HG03039 (cell line): ENCODE results near the gene CASP14.
"Not testable (repeated sequence)": the region's sequence is repeated elsewhere in the genome, so short reads cannot be mapped to it uniquely, and the experiment has no call there.

Experiments
- ATAC-seq: cut with Tn5 transposase; IDR thresholded peaks from one replicate; pipeline ENCODE4 v1.9.1; 2021; ENCODE audit warnings: mild to moderate bottlenecking, moderate library complexity; ENCODE audit not compliant: unreplicated experiment

CASP14 gene

GRCh38 chr19:15070386-15070785 is 21.1 kb downstream of the CASP14 start:
- ATAC-seq = not testable (repeated sequence)

GRCh38 chr19:15072930-15073647 is 23.8 kb downstream of the CASP14 start:
- ATAC-seq = no peak

- ATAC-seq = no peak
Measured at GRCh38 chr19:15074371-15074770, 25.1 kb downstream of the CASP14 start.

- no peak for ATAC-seq
Measured at GRCh38 chr19:15075806-15076205, 26.5 kb downstream of the CASP14 start.

GRCh38 chr19:15080002-15080401 is 30.7 kb downstream of the CASP14 start:
- ATAC-seq = not testable (repeated sequence)

GRCh38 chr19:15081911-15082310 is 32.6 kb downstream of the CASP14 start, which contains the start of gene OR1I1:
Gene OR1I1, plus strand, starts transcription at chr19:15082211. Its CDS starts 4,855 bp downstream, at chr19:15087066.
- no peak for ATAC-seq

- ATAC-seq = no peak
Measured at GRCh38 chr19:15087182-15087581, 37.9 kb downstream of the CASP14 start.

GRCh38 chr19:15091918-15092753 is 42.9 kb downstream of the CASP14 start:
- no peak for ATAC-seq

GRCh38 chr19:15093001-15093400 is 43.7 kb downstream of the CASP14 start:
- ATAC-seq = no peak

GRCh38 chr19:15096223-15096622 is 46.9 kb downstream of the CASP14 start:
- no peak for ATAC-seq

GRCh38 chr19:15097980-15098379 is 48.7 kb downstream of the CASP14 start:
- ATAC-seq = not testable (repeated sequence)

GRCh38 chr19:15098460-15098859 is 49.2 kb downstream of the CASP14 start:
- no peak for ATAC-seq

- ATAC-seq = no peak
Measured at GRCh38 chr19:15099017-15099582, 49.8 kb downstream of the CASP14 start.

GRCh38 chr19:15101479-15102082 is 52.3 kb downstream of the CASP14 start:
- no peak for ATAC-seq

- no peak for ATAC-seq
Measured at GRCh38 chr19:15104003-15104402, 54.7 kb downstream of the CASP14 start.

- ATAC-seq = no peak
Measured at GRCh38 chr19:15104411-15104810, 55.1 kb downstream of the CASP14 start.

- no peak for ATAC-seq
Measured at GRCh38 chr19:15105044-15105443, 55.8 kb downstream of the CASP14 start.

GRCh38 chr19:15107061-15108010 is 58.1 kb downstream of the CASP14 start, which contains the start of gene SYDE1:
Gene SYDE1, plus strand, starts transcription at chr19:15107401. Its CDS starts 33 bp downstream, at chr19:15107434.
- ATAC-seq = no peak
